GM18498 (cell line): ENCODE results near the gene KRTAP5-6.

ENCODE experiments used
- ATAC-seq: cut with Tn5 transposase; IDR thresholded peaks from one replicate; pipeline ENCODE4 v1.9.1; 2021; ENCODE audit warnings: mild to moderate bottlenecking, moderate library complexity; ENCODE audit not compliant: unreplicated experiment

KRTAP5-6 gene

GRCh38 chr11:1746511-1746931 lies 49.5 kb downstream of the KRTAP5-6 start:
- no peak for ATAC-seq

- no peak for ATAC-seq
Measured at GRCh38 chr11:1746956-1747752, 50.2 kb downstream of the KRTAP5-6 start.
